Activated naive CD8-positive, alpha-beta T cell treated with anti-CD3 and anti-CD28 coated beads, Interleukin-2, amount 50 U/mL, for 24 hours (primary cell): Measurements from ENCODE around the gene C2CD4C.
"Not testable (repeated sequence)": the region's sequence is repeated elsewhere in the genome, so short reads cannot be mapped to it uniquely, and the experiment has no call there.

Experiments used
- ATAC-seq: fragments of 150-1000 bp; cut with Tn5 transposase; one replicate; pipeline ENCODE4 v1.10.0; 2021
- DNase-seq: peaks from one replicate; pipeline ENCODE4 v3.0.0; 2021
- H3K27ac Mint-ChIP-seq: one replicate; pipeline ENCODE4 v1.8.0; 2021; ENCODE audit warnings: mild to moderate bottlenecking, mixed read lengths
- H3K27me3 Mint-ChIP-seq: one replicate; pipeline ENCODE4 v1.8.0; 2021; ENCODE audit warnings: mixed read lengths
- H3K36me3 Mint-ChIP-seq: one replicate; pipeline ENCODE4 v1.8.0; 2021; ENCODE audit warnings: low read depth, mixed read lengths
- H3K4me1 Mint-ChIP-seq: one replicate; pipeline ENCODE4 v1.8.0; 2021; ENCODE audit warnings: mixed read lengths
- H3K4me3 Mint-ChIP-seq: one replicate; pipeline ENCODE4 v1.8.0; 2021; ENCODE audit warnings: mild to moderate bottlenecking, moderate library complexity, mixed read lengths
- H3K9me3 Mint-ChIP-seq: one replicate; pipeline ENCODE4 v1.8.0; 2021; ENCODE audit warnings: mixed read lengths

C2CD4C gene

GRCh38 chr19:402786-403185 lies 6.2 kb downstream of the C2CD4C start:
- H3K36me3 Mint-ChIP-seq = no peaks in the 10 kb centered on the region
- DNase-seq (no peak), ATAC-seq (no peak)
- no peak overlapping the region for H3K27ac Mint-ChIP-seq
- H3K4me3 Mint-ChIP-seq = no peak overlapping the region
- no peaks in the 10 kb centered on the region for H3K4me1 Mint-ChIP-seq
- H3K27me3 Mint-ChIP-seq = peaks cover 12% of the 10 kb centered on the region
- no peaks in the 10 kb centered on the region for H3K9me3 Mint-ChIP-seq

- no peaks in the 10 kb centered on the region for H3K9me3 Mint-ChIP-seq
These were observed 7.0 kb downstream of the C2CD4C start for GRCh38 chr19:401866-402511.

GRCh38 chr19:400976-401865 lies 7.7 kb downstream of the C2CD4C start:
- no peak for DNase-seq
- Mint-ChIP-seq H3K27me3 (peaks cover 12% of the 10 kb centered on the region), H3K27ac (no peak overlapping the region), H3K4me3 (no peak overlapping the region), H3K4me1 (no peaks in the 10 kb centered on the region), H3K36me3 (no peaks in the 10 kb centered on the region), H3K9me3 (no peaks in the 10 kb centered on the region)
- no peak for ATAC-seq

More at GRCh38 chr19:401866-402511, 7.0 kb downstream of the C2CD4C start:
- Mint-ChIP-seq H3K4me3 (no peak overlapping the region), H3K4me1 (no peaks in the 10 kb centered on the region), H3K27ac (no peak overlapping the region), H3K36me3 (no peaks in the 10 kb centered on the region), H3K27me3 (peaks cover 12% of the 10 kb centered on the region)
- no peak for DNase-seq
- no peak for ATAC-seq

DNA sequence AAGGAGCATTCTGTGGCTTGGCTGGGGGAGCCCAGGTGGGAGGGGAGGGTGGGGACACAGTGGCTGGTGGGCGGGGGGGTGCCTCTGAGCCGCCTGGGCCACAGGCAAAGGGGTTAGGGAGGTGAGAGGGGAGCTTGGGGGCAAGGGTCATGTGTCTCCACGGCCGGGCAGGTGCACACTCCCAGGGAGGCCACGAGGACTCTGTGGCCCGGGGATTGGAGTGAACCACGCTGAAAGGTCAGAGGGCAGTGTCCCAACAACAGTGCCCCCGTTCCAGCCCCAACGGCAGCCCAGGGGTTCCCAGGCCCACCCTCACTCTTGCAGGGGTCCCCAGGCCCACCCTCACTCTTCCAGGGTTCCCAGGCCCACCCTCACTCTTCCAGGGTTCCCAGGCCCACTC lies 9.6 kb downstream of the C2CD4C start:
- DNase-seq = no peak
- H3K9me3 Mint-ChIP-seq = peaks cover 5% of the 10 kb centered on the region
- ATAC-seq = no peak
- H3K36me3 Mint-ChIP-seq = peaks cover 2% of the 10 kb centered on the region
- H3K4me1 Mint-ChIP-seq = no peaks in the 10 kb centered on the region
- no peak overlapping the region for H3K4me3 Mint-ChIP-seq
- no peak overlapping the region for H3K27ac Mint-ChIP-seq
- H3K27me3 Mint-ChIP-seq = peaks cover 8% of the 10 kb centered on the region

- Mint-ChIP-seq H3K4me3 (no peak overlapping the region), H3K4me1 (no peaks in the 10 kb centered on the region), H3K27me3 (peaks cover 8% of the 10 kb centered on the region), H3K27ac (no peak overlapping the region), H3K36me3 (peaks cover 4% of the 10 kb centered on the region), H3K9me3 (peaks cover 5% of the 10 kb centered on the region)
- no peak for DNase-seq
- no peak for ATAC-seq
These were observed 10.2 kb downstream of the C2CD4C start for GRCh38 chr19:398719-399118.

- H3K36me3 Mint-ChIP-seq = peaks cover 4% of the 10 kb centered on the region
- DNase-seq (no peak), ATAC-seq (no peak)
- H3K27ac Mint-ChIP-seq = no peak overlapping the region
- peaks cover 7% of the 10 kb centered on the region for H3K27me3 Mint-ChIP-seq
- peaks cover 8% of the 10 kb centered on the region for H3K9me3 Mint-ChIP-seq
- no peak overlapping the region for H3K4me3 Mint-ChIP-seq
- H3K4me1 Mint-ChIP-seq = peaks cover under 1% of the 10 kb centered on the region
These were observed 10.8 kb downstream of the C2CD4C start for GRCh38 chr19:397941-398706.

DNA sequence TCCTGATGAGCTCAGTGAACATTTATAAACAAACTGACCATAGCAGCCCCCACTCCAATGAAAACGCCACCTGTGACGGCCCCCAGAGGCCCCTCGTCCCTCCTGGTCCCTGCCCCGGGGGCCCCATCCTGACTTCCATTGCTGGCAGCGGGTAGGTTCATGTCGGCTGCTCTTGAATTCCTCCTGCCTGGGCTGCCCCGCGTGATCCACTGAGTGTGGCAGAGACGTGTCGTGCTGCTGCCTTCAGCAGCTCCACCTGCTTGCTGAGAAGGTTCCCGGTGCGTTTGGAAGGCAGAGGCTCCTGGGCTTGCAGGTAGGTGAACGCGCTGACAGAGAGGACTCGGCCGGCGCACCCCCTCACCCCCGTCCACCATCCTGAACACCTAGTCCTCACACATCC lies 11.6 kb downstream of the C2CD4C start:
- no peak overlapping the region for H3K4me3 Mint-ChIP-seq
- peaks cover 3% of the 10 kb centered on the region for H3K27me3 Mint-ChIP-seq
- peaks cover 6% of the 10 kb centered on the region for H3K4me1 Mint-ChIP-seq
- H3K9me3 Mint-ChIP-seq = peaks cover 13% of the 10 kb centered on the region
- DNase-seq (no peak), ATAC-seq (no peak)
- H3K36me3 Mint-ChIP-seq = peaks cover 4% of the 10 kb centered on the region
- H3K27ac Mint-ChIP-seq = no peak overlapping the region

DNA sequence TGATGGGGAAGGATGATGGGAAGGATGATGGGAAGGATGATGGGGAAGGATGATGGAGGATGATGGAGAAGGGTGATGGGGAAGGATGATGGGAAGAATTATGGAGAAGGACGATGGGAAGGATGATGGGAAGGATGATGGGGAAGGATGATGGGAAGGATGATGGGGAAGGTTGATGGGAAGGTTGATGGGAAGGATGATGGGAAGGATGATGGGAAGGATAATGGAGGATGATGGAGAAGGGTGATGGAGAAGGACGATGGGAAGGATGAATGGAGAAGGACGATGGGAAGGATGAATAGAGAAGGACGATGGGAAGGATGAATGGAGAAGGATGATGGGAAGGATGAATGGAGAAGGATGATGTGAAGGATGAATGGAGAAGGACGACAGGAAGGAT lies 13.5 kb downstream of the C2CD4C start:
- peak overlapping the region; percentile 39 for H3K27ac Mint-ChIP-seq
- peaks cover 13% of the 10 kb centered on the region for H3K4me1 Mint-ChIP-seq

GRCh38 chr19:394857-395256 lies 14.1 kb downstream of the C2CD4C start:
- peaks cover 13% of the 10 kb centered on the region for H3K9me3 Mint-ChIP-seq
- not testable (repeated sequence) for H3K4me3 Mint-ChIP-seq, DNase-seq, H3K27me3 Mint-ChIP-seq, H3K36me3 Mint-ChIP-seq, H3K27ac Mint-ChIP-seq, ATAC-seq
- peaks cover 13% of the 10 kb centered on the region for H3K4me1 Mint-ChIP-seq

More for the DNA sequence above, 13.5 kb downstream of the C2CD4C start:
- no peak for ATAC-seq
- peaks cover 3% of the 10 kb centered on the region for H3K27me3 Mint-ChIP-seq
- peaks cover 4% of the 10 kb centered on the region for H3K36me3 Mint-ChIP-seq
- DNase-seq = no peak
- peaks cover 13% of the 10 kb centered on the region for H3K9me3 Mint-ChIP-seq
- no peak overlapping the region for H3K4me3 Mint-ChIP-seq

- peak overlapping the region; percentile 29 for H3K4me3 Mint-ChIP-seq
- DNase-seq, H3K36me3 Mint-ChIP-seq, ATAC-seq, H3K27me3 Mint-ChIP-seq: not testable (repeated sequence)
- peaks cover 13% of the 10 kb centered on the region for H3K4me1 Mint-ChIP-seq
- H3K27ac Mint-ChIP-seq = peak overlapping the region; percentile 62
- peaks cover 13% of the 10 kb centered on the region for H3K9me3 Mint-ChIP-seq
These were observed 15.4 kb downstream of the C2CD4C start for GRCh38 chr19:393560-393959.

GRCh38 chr19:392375-392970 lies 16.5 kb downstream of the C2CD4C start:
- DNase-seq (no peak), ATAC-seq (no peak)
- Mint-ChIP-seq H3K9me3 (peaks cover 13% of the 10 kb centered on the region), H3K36me3 (peaks cover 4% of the 10 kb centered on the region), H3K4me1 (peaks cover 13% of the 10 kb centered on the region), H3K27me3 (peaks cover 15% of the 10 kb centered on the region), H3K27ac (no peak overlapping the region), H3K4me3 (no peak overlapping the region)

- H3K4me1 Mint-ChIP-seq = peaks cover 13% of the 10 kb centered on the region
- DNase-seq (no peak), ATAC-seq (no peak)
- peaks cover 16% of the 10 kb centered on the region for H3K27me3 Mint-ChIP-seq
- H3K4me3 Mint-ChIP-seq = no peak overlapping the region
- H3K27ac Mint-ChIP-seq = no peak overlapping the region
- peaks cover 13% of the 10 kb centered on the region for H3K9me3 Mint-ChIP-seq
- H3K36me3 Mint-ChIP-seq = peaks cover 4% of the 10 kb centered on the region
These were observed 17.1 kb downstream of the C2CD4C start for GRCh38 chr19:391726-392374.

GRCh38 chr19:391207-391557 lies 17.8 kb downstream of the C2CD4C start:
- peak; percentile 59 for ATAC-seq
- H3K9me3 Mint-ChIP-seq = peaks cover 13% of the 10 kb centered on the region
- peaks cover 22% of the 10 kb centered on the region for H3K27me3 Mint-ChIP-seq

More at GRCh38 chr19:391207-391557, 17.8 kb downstream of the C2CD4C start:
- peaks cover 13% of the 10 kb centered on the region for H3K4me1 Mint-ChIP-seq
- no peak for DNase-seq
- no peak overlapping the region for H3K27ac Mint-ChIP-seq
- H3K4me3 Mint-ChIP-seq = no peak overlapping the region
- peaks cover 4% of the 10 kb centered on the region for H3K36me3 Mint-ChIP-seq
